GM12875 (cell line): Measurements from ENCODE around the gene MRPL52.

Experiments
- H3K4me3 ChIP-seq: one replicate; pipeline ENCODE4 v1.5.1; 2011; ENCODE audit warnings: low read depth, low read length, control low read depth
- TF ChIP-seq, protein P1 (sequence below): IDR thresholded peaks from 2 replicates; pipeline ENCODE4 v1.5.1; 2011; ENCODE audit warnings: low read depth, mild to moderate bottlenecking, control low read depth, inconsistent platforms, low read length, moderate library complexity, borderline replicate concordance; ENCODE audit not compliant: insufficient read depth

The MRPL52 gene

DNA sequence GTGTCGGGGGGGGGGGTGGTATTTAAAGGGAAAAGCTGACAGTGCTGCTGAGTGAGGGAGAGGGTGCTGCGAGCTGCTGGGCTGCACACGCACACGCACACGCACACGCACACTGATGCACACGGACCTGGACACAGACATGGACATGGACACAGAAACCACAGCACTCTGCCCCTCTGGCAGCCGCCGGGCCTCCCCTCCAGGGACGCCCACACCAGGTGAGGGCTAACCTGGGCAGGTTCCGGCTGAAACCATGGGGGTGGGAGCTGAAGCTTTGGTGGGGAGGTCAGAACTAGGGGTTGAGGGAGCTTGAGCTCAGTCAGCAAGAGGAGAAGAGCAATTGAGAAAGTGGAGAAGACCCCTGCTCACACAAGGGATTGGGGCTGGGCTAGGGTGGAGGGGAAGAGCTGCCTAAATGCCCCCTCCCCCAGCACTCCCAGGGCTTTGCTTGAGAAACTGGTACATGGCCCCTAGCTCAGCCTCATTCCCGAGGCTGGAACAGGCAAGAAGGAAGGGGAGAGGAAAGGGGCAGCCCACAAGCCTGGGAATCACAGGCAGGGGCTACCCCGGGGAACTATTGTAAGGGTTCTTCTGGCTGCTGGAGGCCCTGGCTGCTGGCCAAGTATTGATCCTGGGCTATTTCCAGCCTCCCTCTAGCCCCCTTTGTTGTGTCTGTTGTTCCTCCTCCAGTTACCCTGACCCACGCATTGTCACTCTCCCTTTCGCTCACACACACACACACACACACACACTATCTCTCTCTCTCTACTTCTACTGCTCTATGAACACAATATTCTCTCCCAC, 53.7 kb downstream of the MRPL52 start, which contains the start of gene REM2:
Gene REM2 (plus strand): TSS at position 50 of the 804 bp plus-strand sequence. CDS start 66 bp downstream, at position 116.
- TF ChIP-seq, protein P1, sequence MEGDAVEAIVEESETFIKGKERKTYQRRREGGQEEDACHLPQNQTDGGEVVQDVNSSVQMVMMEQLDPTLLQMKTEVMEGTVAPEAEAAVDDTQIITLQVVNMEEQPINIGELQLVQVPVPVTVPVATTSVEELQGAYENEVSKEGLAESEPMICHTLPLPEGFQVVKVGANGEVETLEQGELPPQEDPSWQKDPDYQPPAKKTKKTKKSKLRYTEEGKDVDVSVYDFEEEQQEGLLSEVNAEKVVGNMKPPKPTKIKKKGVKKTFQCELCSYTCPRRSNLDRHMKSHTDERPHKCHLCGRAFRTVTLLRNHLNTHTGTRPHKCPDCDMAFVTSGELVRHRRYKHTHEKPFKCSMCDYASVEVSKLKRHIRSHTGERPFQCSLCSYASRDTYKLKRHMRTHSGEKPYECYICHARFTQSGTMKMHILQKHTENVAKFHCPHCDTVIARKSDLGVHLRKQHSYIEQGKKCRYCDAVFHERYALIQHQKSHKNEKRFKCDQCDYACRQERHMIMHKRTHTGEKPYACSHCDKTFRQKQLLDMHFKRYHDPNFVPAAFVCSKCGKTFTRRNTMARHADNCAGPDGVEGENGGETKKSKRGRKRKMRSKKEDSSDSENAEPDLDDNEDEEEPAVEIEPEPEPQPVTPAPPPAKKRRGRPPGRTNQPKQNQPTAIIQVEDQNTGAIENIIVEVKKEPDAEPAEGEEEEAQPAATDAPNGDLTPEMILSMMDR, result no peak
- no peak within 1 kb of the TSS for H3K4me3 ChIP-seq

DNA sequence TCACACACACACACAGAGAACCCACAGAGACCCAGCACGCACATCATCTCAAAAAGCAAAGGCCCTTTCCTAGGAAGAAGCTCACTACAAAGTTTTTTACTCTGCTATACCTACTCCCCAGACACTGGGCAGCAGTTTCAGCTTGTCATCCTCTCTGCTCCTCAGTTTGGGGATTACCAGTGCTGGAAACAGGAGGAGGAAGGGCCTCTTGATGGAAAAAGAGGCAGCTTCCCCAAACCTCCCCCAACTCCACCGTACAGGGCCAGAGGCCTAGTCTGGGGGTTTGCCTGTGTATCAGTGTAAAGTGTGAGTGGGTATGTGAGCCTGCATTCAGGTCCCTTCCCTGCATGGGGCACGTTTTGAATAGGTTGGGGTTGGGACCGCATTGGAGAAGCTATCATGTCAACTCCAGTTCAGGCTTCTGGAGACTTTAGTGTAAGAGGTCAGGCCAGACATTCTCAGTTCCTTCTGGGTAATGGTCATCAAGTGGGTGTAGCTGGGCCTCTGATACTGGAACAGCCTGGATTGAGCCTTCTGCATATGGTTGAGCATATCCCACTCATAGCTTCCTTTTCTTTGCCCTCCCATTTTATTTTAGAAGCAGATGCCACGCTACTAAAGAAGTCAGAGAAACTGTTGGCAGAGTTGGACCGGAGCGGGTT, 54.5 kb downstream of the MRPL52 start:
- no peak overlapping the region for H3K4me3 ChIP-seq
- TF ChIP-seq, protein P1, result no peak
